PC-3 (cell line): ENCODE data around the gene USP21.

ENCODE experiments used
- EZH2 ChIP-seq: fragments of 300-600 bp; sonication (generic); IDR thresholded peaks from one replicate; pipeline ENCODE4 v1.6.1; 2017; ENCODE audit warnings: antibody characterized with exemption, mild to moderate bottlenecking, low read length; ENCODE audit not compliant: unreplicated experiment
- EZH2phosphoT487 ChIP-seq: fragments of 300-600 bp; sonication (generic); IDR thresholded peaks from 2 replicates; pipeline ENCODE4 v1.6.1; 2018; ENCODE audit warnings: mild to moderate bottlenecking, antibody characterized with exemption, low read length, borderline replicate concordance
- TF ChIP-seq, protein P1 (sequence below): fragments of 300-600 bp; sonication (generic); conservative IDR thresholded peaks from 2 replicates; pipeline ENCODE4 v1.5.1; 2017; ENCODE audit warnings: antibody characterized with exemption, low read depth, mild to moderate bottlenecking, low read length

- TF ChIP-seq, protein P1, sequence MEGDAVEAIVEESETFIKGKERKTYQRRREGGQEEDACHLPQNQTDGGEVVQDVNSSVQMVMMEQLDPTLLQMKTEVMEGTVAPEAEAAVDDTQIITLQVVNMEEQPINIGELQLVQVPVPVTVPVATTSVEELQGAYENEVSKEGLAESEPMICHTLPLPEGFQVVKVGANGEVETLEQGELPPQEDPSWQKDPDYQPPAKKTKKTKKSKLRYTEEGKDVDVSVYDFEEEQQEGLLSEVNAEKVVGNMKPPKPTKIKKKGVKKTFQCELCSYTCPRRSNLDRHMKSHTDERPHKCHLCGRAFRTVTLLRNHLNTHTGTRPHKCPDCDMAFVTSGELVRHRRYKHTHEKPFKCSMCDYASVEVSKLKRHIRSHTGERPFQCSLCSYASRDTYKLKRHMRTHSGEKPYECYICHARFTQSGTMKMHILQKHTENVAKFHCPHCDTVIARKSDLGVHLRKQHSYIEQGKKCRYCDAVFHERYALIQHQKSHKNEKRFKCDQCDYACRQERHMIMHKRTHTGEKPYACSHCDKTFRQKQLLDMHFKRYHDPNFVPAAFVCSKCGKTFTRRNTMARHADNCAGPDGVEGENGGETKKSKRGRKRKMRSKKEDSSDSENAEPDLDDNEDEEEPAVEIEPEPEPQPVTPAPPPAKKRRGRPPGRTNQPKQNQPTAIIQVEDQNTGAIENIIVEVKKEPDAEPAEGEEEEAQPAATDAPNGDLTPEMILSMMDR, result no peak
- TF ChIP-seq EZH2, result no peak
- no peak for TF ChIP-seq EZH2phosphoT487
These were observed 55.8 kb downstream of the USP21 start, which contains the start of gene FCER1G for GRCh38 chr1:161215076-161215475.
